Astrocyte of the spinal cord (primary cell): ENCODE data around the gene EPB41L4B.
"Not testable (repeated sequence)": the region's sequence is repeated elsewhere in the genome, so short reads cannot be mapped to it uniquely, and the experiment has no call there.

Experiments used
- DNase-seq: peaks from one replicate; pipeline ENCODE4 v3.0.0; 2011; ENCODE audit warnings: low read depth, low spot score
- H3K4me3 ChIP-seq: 2 replicates; pipeline ENCODE4 v1.5.1; 2011; ENCODE audit warnings: low read depth, mild to moderate bottlenecking, low read length, moderate library complexity
- CTCF ChIP-seq: IDR thresholded peaks from 2 replicates; pipeline ENCODE4 v1.5.1; 2012; ENCODE audit warnings: low read depth, mild to moderate bottlenecking, low read length, inconsistent platforms
- in situ Hi-C: cut with HindIII; loops from 2 replicates; pipeline ENCODE4 v1.10.0; 2017; ENCODE audit warnings: low sequenced_read_pairs

EPB41L4B gene

GRCh38 chr9:109139851-109140250, 181.0 kb downstream of the EPB41L4B start:
- no peak overlapping the region for H3K4me3 ChIP-seq
- in situ Hi-C loops: no loop called here
- no peak for TF ChIP-seq CTCF
- no peak for DNase-seq

- TF ChIP-seq CTCF: no peak
- in situ Hi-C loops: no loop called here
- no peak for DNase-seq
- no peak overlapping the region for H3K4me3 ChIP-seq
Measured at GRCh38 chr9:109138421-109138820, 182.4 kb downstream of the EPB41L4B start.

- no peak for TF ChIP-seq CTCF
- H3K4me3 ChIP-seq: no peak overlapping the region
- DNase-seq: no peak
- in situ Hi-C loops: no loop called here
Measured at GRCh38 chr9:109134167-109134578, 186.7 kb downstream of the EPB41L4B start.

GRCh38 chr9:109133533-109133932, 187.3 kb downstream of the EPB41L4B start:
- no peak for DNase-seq
- no peak for TF ChIP-seq CTCF
- no peak overlapping the region for H3K4me3 ChIP-seq
- in situ Hi-C loops: no loop called here

- H3K4me3 ChIP-seq: no peak overlapping the region
- no peak for TF ChIP-seq CTCF
- in situ Hi-C loops: no loop called here
- no peak for DNase-seq
Measured at GRCh38 chr9:109132567-109133021, 188.3 kb downstream of the EPB41L4B start.

- H3K4me3 ChIP-seq: no peak overlapping the region
- no peak for DNase-seq
- in situ Hi-C loops: no loop called here
- TF ChIP-seq CTCF: no peak
Measured at GRCh38 chr9:109129470-109130197, 191.2 kb downstream of the EPB41L4B start.

- in situ Hi-C loops, DNase-seq, H3K4me3 ChIP-seq: not testable (repeated sequence)
Measured at GRCh38 chr9:109126671-109127070, 194.2 kb downstream of the EPB41L4B start.
